Measurements from ENCODE around the gene PPP1R15A.

PPP1R15A gene

DNA sequence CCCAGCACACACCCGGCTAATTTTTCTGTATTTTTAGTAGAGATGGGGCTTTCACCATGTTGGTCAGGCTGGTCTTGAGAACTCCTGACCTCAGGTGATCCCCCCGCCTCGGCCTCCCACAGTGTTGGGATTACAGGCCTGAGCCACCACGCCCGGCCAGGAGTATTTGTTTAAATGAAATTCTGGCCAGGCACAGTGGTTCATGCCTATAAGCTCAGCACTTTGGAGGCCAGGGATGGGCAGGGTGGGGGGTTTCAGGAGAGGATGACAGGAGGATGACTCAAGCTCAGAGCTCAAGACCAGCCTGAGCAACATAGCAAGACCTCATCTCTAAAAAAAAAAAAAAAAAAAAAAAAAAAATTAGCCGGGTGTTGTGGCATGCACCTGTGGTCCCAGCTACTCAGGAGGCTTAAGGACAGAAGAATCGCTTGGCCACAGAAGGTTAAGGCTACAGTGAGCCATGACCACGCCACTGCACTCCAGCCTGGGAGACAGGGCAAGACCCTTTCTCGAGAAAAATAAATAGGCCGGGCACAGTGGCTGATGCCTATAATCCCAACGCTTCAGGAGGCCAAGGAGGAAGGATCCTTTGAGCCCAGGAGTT is 53.1 kb downstream of the PPP1R15A start:
- H3K4me3 ChIP-seq (ENCODE audit: low read length) = no peak overlapping the region
- H3K27me3 ChIP-seq (ENCODE audit: control insufficient read depth, insufficient read depth, low read length) = no peaks in the 10 kb centered on the region
- no peaks in the 10 kb centered on the region for H3K4me1 ChIP-seq (ENCODE audit: control insufficient read depth, insufficient read depth, low read length)
- H3K27ac ChIP-seq (ENCODE audit: low read length) = no peak overlapping the region
- DNase-seq (ENCODE audit: low read depth, low spot score) = no peak
- no CpG with 5 or more reads among the region's 11 CpGs for WGBS (ENCODE audit: insufficient coverage, insufficient read length)
- peaks cover 20% of the 10 kb centered on the region for H3K36me3 ChIP-seq (ENCODE audit: control insufficient read depth, insufficient read depth, low read length)
- H3K9me3 ChIP-seq (ENCODE audit: control insufficient read depth, insufficient read depth, low read length) = no peaks in the 10 kb centered on the region
